ENCODE measurements around the gene CCHCR1.
"Not testable (repeated sequence)": the region's sequence is repeated elsewhere in the genome, so short reads cannot be mapped to it uniquely, and the experiment has no call there.

The CCHCR1 gene, protein sequence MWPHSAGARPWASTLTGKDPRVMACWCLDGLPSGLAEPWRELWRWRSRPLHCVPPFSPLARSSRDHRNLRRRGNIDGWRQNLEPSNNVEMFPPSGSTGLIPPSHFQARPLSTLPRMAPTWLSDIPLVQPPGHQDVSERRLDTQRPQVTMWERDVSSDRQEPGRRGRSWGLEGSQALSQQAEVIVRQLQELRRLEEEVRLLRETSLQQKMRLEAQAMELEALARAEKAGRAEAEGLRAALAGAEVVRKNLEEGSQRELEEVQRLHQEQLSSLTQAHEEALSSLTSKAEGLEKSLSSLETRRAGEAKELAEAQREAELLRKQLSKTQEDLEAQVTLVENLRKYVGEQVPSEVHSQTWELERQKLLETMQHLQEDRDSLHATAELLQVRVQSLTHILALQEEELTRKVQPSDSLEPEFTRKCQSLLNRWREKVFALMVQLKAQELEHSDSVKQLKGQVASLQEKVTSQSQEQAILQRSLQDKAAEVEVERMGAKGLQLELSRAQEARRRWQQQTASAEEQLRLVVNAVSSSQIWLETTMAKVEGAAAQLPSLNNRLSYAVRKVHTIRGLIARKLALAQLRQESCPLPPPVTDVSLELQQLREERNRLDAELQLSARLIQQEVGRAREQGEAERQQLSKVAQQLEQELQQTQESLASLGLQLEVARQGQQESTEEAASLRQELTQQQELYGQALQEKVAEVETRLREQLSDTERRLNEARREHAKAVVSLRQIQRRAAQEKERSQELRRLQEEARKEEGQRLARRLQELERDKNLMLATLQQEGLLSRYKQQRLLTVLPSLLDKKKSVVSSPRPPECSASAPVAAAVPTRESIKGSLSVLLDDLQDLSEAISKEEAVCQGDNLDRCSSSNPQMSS

DNA sequence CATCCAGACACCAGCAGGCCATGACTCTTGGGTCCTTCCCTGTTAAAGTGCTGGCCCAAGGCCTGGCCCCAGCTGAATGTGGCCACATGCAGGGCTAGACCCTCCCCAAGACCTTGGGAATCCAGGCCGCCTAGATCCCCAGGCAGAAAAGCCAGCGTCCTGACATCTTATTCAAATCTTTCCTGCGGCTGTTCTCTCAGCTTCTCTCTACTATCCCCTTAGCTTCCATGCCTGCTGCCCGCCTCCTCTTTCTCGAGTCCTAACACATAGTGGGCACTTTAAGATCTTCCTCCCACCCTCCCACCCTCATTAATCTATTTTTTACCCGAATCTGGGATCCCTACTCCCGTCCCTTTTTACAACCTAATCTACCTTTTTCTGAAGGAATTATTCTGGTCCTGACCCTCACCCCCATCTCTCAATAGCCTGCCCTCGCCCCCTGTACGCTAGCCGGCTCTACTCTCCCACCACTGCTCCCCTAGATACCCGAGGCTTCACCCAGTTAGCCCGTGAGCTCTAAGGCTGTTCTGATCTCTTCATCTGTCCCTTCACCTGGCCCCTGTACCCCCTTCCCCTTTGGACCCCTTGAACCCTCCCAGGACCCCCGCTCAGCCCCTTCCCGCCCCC, at the start of gene CCHCR1:
CCHCR1 (minus strand) TSS at position 290 of the 627 bp plus-strand sequence; CDS start at position 88, 202 bp downstream.
- no peak for DNase-seq (ENCODE audit: low read depth in 2 of 2)

DNA sequence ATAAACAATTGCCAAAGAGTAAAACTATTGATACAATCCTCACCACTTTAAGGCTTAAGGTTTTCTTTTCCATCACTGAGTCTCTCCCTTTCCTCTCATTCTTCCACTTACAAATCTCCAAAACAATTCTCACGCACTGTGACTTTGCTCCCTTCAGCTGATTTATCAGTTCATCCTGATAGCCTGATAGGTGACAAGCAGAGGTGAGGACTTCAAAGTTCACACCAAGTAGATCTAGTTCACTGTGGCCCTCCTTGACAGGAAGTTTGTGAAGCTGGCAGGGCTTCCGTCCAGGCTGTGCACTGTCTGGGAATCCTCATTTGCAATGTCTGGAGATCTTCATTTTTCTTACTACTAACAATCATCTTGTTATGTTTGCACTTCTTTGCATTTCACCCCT, 48.0 kb upstream of the CCHCR1 start:
- no peak for DNase-seq (ENCODE audit: low read depth in 2 of 2)

DNA sequence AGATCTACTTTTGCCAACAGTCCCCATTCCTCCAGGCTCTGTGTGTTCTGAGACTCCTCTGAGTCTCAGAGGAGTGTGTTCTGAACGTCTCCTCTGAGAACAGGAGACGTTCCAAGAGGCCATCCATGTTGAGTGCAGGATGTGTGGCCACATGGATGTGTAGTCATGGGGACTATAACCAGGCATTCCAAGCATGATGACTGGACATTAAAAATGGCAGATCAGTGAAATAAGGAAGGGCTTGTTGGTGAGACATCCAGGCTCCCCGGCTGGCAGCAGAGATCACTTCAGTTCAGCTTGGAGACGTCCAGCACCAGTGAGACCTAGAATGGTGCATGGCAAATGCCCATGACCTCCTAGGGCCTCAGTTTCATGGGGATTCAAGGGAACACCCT, 47.1 kb upstream of the CCHCR1 start:
- DNase-seq (ENCODE audit: low read depth in 2 of 2): no peak

DNA sequence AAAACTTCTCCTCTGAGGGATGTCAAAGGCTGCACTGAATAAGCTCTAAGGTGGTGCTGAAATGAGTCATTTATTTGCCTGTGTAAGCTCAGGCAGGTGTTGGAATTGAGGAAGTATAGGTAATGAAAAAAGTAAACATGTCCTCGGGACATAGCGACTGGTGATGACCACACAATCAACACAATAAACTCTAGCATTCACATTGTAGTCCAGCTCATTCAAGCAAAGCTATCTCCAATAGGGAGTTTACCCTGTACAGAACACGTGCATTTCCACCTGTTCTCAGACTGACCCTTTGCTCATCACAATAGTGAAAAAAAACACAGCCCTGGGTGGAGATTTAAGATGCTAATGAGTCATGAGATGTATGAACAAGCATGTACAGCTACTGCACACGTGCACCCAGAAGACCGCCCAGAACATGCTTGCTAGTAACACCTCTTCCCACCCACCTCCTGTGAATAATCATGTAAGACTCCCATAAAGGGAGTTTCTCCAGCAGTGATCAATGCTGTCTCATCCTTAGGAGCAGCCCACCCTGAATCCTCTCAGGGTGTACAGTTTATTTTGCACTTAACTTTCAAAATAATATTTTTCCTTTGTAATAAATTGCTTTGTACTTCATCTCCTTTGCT, 45.9 kb upstream of the CCHCR1 start:
- peak in 1 of 2 donors; percentile 57 for DNase-seq (ENCODE audit: low read depth in 2 of 2)

DNA sequence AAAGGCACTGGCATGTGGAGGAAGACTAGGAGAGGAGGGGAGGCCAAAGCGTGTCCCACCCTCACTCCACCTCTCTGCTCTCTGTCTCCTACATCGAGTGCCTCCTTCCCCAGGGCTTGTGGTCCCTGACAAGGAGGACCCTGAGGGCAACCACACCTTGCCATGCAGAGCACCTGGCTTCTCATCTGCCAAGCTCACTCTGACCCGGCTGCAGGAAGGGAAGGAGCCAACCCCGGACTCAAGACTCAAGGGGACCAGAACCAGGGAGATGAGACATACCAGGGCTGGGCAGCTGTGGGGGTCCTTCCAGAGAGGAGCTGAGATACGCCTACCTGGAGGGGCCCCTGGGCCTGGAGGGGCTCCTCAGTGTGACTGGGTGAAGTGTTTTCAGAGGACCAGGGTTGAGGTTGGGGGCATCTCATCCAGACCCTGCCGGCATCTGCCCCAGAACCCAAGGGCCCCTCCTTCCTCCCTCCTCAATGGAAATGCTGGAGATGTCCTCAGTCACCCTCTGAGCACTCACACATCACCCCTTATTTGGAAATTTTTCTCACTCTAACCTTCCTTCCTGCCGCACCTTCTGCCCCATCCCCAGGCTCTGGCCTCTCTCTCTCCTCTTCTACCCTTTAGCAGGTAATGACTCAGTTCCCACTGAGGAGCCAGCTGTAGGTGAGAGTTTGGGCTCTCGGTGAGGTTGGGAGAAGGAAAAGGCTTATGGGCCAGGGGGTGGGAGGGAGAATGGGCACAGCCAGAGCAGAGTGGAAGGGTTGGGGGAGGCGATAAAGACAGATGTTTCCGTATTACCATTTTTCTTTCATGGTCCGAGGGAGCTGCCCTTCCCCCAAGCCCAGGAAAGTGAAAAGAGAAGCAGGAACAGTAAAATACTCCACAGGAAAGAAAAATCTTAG, 44.9 kb upstream of the CCHCR1 start:
- no peak for DNase-seq (ENCODE audit: low read depth in 2 of 2)

DNA sequence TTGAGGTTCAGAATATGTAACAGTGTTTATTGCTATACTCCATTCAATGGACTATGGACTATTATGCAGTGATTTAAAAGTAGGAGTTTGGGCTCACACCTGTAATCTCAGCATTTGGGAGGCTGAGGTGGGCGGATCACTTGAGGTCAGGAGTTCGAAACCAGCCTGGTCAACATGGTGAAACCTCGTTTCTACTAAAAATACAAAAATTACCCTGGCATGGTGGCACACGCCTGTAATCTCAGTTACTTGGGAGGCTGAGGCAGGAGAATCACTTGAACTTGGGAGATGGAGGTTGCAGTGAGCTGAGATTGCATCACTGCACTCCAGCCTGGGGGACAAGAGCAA, 41.5 kb upstream of the CCHCR1 start:
- not testable (repeated sequence) for DNase-seq (ENCODE audit: low read depth in 2 of 2)

DNA sequence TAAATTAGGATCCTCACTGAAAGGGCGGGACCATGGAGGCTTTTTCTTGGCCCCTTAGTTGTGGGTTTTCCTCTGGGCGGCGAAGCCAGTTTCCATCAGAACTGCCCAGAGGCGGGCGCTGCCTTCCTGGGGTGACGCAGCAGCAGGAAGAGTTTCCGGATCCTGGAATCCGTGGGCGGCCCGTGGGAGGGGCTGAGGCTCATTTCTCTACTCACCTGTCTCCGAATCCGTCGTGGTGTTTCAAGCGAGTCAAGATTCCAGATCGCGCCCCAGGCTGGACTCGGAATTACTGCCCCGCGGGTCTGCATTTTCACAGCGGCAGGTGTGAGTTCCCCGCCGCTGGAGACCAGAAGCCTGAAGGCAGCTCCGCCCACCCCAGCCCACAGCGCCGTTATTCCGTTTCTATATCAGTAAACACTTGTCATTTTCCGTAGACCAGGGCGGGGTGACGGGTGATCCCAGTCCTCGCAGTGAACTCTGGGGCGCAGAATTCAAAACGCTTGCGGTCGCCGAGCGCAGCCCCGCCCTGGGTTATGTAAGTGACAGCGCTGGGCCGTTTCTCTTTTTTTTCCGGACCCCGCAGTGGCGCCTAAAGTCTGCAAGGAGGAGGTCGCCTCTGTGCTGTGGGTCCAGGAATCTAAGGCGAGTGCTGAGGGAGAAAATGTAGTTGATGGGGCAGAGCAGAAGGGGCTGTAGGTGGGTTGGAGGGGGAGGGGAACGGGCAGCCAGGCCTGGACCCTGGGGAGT, 40.1 kb upstream of the CCHCR1 start:
- peak; percentile 85 to 91 for DNase-seq (ENCODE audit: low read depth in 2 of 2)

- not testable (repeated sequence) for DNase-seq (ENCODE audit: low read depth in 2 of 2)
Measured at GRCh38 chr6:31196251-31197022, 38.8 kb upstream of the CCHCR1 start.

DNA sequence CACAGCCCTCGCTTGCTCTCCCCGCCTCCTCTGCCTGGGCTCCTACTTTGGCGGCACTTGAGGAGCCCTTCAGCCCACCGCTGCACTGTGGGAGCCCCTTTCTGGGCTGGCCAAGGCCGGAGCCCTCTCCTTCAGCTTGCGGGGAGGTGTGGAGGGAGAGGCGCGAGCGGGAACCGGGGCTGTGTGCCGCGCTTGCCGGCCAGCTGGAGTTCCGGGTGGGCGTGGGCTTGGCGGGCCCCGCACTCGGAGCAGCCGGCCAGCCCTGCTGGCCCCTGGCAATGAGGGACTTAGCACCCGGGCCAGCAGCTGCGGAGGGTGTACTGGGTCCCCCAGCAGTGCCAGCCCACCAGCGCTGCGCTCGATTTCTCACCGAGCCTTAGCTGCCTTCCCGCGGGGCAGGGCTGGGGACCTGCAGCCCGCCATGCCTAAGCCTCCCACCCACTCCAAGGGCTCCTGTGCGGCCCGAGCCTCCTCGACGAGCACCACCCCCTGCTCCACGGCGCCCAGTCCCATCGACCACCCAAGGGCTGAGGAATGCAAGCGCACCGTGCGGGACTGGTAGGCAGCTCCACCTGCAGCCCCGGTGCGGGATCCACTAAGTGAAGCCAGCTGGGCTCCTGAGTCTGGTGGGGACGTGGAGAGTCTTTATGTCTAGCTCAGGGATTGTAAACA, 37.8 kb upstream of the CCHCR1 start:
- not testable (repeated sequence) for DNase-seq (ENCODE audit: low read depth in 2 of 2)

DNA sequence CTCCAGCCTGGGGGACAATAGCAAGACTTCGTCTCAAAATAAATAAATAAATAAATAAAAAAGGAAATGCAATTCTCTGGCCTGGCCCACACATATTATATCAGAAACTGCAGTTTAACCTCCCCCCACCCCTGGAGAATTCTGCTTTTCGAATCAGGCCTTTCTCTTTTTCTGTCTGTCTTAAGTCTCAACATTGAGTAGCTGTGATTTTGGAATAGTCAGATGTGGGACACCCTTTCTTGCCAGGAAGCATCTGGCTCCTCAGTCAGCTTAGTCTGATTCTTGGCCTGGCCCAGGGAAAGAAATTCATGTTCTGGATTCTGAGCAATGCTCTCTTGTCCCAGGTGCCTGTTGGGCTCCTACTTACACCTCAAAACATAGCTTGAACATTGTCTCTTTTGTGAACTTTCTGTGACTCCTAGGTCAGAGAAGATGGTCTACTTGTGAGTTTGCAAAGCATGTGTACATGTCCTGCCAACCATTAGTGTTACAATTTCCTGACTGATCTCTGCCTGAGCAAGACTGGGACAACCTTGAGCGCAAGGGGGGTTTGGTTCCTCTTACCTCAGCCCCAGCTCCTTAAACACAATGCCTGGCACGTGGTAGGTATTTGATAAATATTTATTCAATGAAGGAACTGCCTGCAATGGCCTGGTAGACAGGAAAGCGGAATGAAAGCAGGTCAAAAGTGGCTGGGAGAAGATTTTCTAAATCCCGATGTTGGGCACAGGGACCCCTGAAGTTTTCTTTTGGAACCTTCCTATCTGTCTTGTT, 36.6 kb upstream of the CCHCR1 start:
- no peak for DNase-seq (ENCODE audit: low read depth in 2 of 2)

GRCh38 chr6:31193206-31193605, 35.6 kb upstream of the CCHCR1 start:
- no peak for DNase-seq (ENCODE audit: low read depth in 2 of 2)

- DNase-seq (ENCODE audit: low read depth in 2 of 2): peak; percentile 38 to 46
Measured at GRCh38 chr6:31192431-31193105, 35.0 kb upstream of the CCHCR1 start.

DNA sequence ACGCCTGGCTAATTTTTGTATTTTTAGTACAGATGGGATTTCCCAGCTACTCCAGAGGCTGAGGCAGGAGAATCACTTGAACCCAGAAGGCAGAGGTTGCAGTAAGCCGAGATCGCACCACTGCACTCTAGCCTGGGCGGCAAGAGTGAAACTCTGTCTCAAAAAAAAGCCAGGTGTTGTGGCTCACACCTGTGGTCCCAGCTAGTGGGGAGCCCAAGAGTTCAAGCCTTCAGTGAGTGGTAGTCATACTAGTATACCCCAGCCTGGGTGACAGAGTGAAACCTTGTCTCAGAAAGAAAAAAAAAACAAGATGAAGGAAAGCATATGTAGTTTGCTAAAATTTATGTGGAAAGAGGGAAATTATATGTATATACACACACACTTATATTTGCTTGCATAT, 32.9 kb upstream of the CCHCR1 start:
- DNase-seq (ENCODE audit: low read depth in 2 of 2): no peak

DNA sequence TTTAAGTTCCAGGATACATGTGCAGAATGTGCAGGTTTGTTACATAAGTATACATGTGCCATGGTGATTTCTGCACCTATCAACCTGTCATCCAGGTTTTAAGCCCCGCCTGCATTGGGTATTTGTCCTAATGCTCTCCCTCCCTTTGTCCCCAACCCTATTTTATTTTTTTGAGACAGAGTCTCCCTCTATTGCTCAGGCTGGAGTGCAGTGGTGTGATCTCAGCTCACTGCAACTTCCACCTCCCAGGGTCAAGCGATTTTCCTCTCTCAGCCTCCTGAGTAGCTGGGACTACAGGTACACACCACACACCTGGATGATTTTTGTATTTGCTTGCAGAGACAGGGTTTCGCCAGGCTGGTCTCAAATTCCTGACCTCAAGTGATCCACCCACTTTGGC, 31.6 kb upstream of the CCHCR1 start:
- not testable (repeated sequence) for DNase-seq (ENCODE audit: low read depth in 2 of 2)

GRCh38 chr6:31187780-31188194, 30.2 kb upstream of the CCHCR1 start:
- DNase-seq (ENCODE audit: low read depth in 2 of 2): no peak

DNA sequence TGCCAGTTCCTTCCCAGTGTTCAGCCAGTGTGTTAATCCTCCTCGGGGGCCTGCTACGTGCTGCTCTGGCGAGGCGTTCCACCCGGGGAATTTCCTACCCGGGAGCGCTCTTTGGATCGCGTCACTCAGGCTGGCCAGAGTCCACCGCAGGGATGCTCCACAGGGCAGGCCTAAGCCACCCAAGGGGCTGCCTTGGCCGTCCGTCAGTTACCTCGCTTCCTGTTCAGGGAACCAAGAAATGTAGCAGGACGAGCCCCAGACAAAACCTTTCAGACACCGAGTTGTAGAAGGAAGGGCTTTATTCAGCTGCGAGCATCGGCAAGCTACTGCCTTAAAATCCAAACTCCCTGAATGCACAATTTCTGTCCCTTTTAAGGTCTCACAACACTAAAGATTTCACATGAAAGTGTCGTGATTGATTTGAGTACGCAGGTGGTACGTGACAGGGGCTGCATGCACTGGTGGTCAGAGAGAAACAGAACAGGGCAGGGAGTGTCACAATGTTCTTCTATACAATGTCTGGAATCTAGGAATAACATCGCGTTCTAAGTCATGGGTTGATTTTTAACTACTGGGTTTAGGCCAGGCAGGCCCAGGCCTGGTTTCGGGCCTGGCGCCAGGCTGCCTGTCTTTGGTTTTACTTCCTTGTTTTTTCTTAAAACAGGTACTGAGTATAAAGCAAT, 28.6 kb upstream of the CCHCR1 start:
- no peak for DNase-seq (ENCODE audit: low read depth in 2 of 2)

DNA sequence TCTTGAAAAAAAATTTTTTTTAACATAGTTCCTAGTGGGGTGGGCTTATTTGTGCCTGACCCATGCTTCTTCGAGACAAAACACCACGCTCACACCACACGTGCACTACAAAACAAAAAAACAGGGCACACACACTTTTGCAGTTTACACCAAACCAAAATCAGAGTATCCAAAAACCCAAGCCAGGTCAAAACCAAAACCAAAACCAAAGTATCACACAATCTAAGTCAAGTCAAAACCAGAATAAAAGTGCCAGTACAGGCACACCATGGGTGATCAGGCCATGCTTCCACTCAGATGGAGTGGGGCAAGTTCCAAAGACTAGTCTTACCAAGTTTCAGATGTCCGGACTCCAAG, 28.1 kb upstream of the CCHCR1 start:
- DNase-seq (ENCODE audit: low read depth in 2 of 2): not testable (repeated sequence)
